Upper lobe of left lung (tissue), 4 donors: ENCODE measurements around the gene FRY.

Experiments used
- CTCF ChIP-seq, 6 experiments: fragments of 450-650 bp in 4 of 6; fragments of 200-600 bp in 2 of 6; sonication (generic) in 2 of 6; IDR thresholded peaks; one replicate each; pipeline ENCODE4 v1.5.1; 2016 to 2019; ENCODE audit warnings: antibody characterized with exemption in 6 of 6
- POLR2AphosphoS5 ChIP-seq, 2 donors: sonication (generic); formaldehyde crosslinking; IDR thresholded peaks; one replicate each; pipeline ENCODE4 v1.5.1; 2017; ENCODE audit warnings: antibody characterized with exemption in 2 of 2

GRCh38 chr13:32141462-32141861, 109.9 kb downstream of the FRY start:
- TF ChIP-seq CTCF (IDR thresholded peaks at IDR 0.05): no peak
- TF ChIP-seq POLR2AphosphoS5 (IDR thresholded peaks at IDR 0.05): no peak
